HG03342 (cell line): Measurements from ENCODE around the gene KRTAP13-4.

Experiments used
- ATAC-seq: cut with Tn5 transposase; IDR thresholded peaks from one replicate; pipeline ENCODE4 v1.9.1; 2021; ENCODE audit warnings: mild to moderate bottlenecking, moderate library complexity; ENCODE audit not compliant: unreplicated experiment

KRTAP13-4 gene, protein sequence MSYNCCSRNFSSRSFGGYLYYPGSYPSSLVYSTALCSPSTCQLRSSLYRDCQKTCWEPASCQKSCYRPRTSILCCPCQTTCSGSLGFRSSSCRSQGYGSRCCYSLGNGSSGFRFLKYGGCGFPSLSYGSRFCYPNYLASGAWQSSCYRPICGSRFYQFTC

DNA sequence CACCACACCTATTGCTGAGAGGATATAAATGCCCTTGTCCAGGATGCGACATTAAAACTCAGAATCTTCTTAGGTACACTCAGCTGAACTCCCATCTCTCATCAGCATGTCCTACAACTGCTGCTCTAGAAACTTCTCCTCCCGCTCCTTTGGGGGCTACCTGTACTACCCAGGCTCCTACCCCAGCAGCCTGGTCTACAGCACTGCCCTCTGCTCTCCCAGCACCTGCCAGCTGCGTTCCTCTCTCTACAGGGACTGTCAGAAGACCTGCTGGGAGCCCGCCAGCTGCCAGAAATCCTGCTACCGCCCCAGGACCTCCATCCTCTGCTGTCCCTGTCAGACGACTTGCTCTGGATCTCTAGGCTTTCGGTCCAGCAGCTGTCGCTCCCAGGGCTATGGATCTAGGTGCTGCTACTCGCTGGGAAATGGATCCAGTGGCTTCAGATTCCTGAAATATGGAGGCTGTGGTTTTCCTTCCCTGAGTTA lies at the start of gene KRTAP13-4:
Gene KRTAP13-4, plus strand, starts transcription at position 51 of the 486 bp plus-strand sequence. Its CDS starts 56 bp downstream, at position 107.
- no peak for ATAC-seq

DNA sequence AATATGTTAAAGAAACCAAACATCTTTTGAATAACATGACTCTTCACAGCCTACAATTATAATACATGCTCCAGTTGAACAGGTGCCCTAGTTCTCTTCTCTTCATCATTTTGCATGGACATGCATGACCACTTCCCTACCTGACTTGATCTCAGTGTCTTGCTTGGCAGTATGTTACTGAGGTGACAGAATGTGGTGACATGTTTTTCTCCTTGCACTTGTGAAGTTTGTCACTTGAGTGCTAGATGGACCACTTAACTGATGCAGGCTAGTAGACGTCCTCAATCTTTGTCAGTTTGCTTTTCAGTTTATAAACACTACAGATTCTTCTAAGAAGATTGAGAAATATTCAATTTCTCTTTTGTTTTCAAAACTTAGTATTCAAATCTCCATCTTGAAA lies 47.8 kb upstream of the KRTAP13-4 start:
- no peak for ATAC-seq

DNA sequence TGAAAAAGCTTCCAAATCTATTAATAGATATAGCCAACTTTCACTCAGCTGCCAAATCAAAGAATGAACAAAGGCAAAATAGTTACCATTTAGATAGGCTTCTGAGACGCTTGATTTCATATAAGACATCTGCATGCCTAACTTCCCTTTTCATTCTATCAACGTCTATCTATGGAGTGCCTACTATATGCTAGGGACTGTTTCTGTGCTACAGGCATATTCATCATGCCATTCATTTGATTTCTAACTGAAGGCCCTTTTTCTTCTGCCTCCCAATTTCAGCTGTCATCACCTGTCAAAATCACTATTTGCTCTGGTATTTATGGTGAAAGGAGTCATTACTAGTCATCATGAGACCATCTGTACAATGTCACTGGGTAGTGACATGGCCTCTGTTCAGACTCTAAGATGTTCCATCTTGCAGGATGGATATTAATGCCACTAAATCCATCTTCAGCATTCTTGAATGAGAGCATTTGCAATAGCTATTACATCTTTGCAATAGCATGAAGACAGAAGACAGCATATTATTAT lies 38.5 kb upstream of the KRTAP13-4 start:
- ATAC-seq: no peak

DNA sequence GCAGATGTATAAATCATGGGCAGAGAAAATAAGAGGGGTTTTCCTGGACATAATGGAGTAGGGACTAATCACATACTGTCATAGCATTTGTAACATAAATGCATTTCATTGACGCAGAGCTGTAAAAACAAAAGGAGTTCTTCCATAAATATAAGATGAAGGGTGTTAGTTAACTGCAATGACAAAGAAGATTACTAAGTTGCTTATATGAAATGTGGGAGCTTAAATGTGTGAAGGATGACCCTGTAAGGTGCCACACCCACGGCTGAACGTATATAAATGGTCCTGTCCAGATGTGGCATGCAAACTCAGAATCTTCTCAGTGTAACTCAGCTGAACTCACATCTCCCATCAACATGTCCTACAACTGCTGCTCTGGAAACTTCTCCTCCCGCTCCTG lies 34.3 kb upstream of the KRTAP13-4 start, which contains the start of gene KRTAP13-1:
Gene KRTAP13-1, plus strand, starts transcription at position 301 of the 400 bp plus-strand sequence. Its CDS starts 56 bp downstream, at position 357.
- no peak for ATAC-seq

DNA sequence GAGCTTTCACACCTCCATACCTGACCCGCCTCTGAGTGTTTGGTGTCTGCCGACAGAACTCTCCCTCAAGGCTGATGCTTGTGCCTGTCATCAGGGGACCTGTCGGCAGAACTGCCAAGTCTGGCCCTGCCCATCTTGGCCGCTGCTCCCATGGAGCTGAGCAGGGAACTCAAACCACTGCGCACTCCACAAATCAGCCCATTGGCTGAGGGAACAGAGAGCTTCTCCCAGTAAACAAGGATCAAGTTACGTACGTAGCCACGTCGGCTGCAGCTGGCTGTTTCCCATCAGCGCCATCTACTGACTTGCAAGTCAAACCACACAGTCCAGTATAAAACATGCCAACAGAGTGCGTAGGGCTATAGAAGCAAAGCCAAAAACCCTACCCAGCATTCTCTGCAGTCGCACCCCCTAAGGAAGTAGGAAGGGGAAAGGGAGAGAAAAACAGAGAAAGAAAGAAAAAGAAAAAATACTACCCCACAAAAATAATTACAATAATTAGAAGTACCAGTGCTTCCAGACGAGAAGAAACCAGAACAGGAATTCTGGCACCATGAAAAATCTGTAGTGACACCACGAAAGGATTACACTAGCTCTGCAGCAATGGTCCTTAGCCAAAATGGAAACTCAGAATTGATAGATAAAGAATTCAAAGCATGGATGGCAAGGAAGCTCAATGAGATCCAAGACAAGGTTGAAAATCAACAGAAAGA lies 21.1 kb upstream of the KRTAP13-4 start:
- ATAC-seq: no peak

DNA sequence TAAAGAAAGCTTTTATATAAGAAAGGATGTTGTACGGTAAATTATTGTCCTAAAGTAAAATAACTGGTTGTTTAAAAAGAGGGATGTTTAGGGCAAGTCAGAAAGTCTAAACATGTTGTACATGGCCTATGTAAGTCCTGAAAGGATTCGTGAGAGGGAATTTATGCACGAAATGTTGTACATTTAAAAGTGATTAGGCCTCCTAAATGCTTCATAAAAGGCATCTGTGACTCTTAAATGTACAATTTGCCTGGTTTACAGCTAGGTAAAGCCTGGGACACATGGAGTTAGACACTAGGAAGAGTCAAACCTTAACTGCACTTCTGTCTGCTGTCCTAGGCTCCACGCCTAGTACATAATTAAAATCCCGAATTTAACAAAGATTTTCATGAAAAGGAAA lies 14.0 kb upstream of the KRTAP13-4 start:
- no peak for ATAC-seq

DNA sequence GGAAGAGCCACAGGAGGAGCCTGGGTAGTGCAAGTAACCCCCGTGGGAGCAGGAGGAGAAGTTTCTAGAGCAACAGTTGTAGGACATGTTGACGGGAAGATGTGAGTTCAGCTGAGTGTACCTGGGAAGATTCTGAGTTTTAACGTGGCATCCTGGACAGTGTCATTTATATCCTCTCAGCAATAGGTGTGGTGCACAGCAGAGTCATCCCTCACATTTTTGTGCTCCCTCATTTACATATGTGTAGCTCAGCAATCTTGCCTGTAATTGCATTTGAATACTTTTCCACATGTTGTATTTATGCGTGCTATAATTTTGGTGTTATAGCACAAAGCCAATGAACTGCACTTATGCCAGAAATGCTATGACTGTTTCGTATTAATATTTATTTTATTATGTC lies 4.2 kb upstream of the KRTAP13-4 start, which contains the start of gene KRTAP13-3:
Gene KRTAP13-3, minus strand, starts transcription at position 101 of the 400 bp plus-strand sequence. Its CDS starts 14 bp downstream, at position 87.
- ATAC-seq: no peak

DNA sequence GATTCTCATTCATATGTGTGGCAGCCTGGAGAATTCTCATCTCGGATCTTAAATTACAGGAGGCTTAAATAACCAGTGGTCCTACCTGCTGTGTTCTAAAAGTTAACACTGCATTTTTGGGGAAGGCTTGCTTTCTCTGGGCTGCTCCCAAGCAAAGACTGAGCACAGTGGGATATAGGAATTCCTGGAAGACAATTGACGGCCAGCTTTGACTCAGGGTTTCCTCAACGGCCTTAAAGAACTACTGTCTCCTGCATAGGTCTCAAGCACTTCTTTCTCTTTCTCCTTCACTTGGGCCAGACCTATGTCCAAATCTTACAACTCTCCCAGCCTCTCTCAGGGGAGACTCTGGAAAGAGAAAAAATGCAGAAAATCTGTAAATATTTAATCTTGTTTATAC lies 3.3 kb upstream of the KRTAP13-4 start:
- no peak for ATAC-seq

DNA sequence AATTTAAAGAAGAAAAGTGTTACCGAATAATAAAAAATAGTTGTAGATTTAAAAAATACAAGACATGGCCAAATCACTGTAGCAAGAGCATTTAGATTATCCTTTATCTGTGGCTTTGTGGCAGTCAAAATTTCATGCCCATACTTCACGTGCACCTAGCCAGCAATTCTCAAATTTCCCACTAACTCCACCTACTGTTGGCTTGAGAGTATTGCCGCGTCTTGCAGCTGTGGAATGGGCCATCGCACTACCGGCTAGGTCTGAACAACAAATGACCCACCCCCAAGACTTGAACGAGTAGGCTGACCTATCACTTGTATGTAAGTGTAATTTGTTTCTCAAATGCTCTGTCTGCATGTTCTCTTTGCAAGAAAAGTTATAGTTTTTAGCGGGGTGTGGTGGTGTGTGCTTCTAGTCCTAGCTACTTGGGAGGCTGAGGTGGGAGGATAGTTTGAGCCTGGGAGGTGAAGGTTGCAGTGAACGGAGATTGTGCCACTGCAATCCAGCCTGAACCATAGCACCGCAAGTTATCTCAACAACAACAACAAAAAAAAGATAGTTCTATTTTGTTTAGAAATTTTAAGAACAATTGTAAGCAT lies 4.1 kb downstream of the KRTAP13-4 start:
- no peak for ATAC-seq

DNA sequence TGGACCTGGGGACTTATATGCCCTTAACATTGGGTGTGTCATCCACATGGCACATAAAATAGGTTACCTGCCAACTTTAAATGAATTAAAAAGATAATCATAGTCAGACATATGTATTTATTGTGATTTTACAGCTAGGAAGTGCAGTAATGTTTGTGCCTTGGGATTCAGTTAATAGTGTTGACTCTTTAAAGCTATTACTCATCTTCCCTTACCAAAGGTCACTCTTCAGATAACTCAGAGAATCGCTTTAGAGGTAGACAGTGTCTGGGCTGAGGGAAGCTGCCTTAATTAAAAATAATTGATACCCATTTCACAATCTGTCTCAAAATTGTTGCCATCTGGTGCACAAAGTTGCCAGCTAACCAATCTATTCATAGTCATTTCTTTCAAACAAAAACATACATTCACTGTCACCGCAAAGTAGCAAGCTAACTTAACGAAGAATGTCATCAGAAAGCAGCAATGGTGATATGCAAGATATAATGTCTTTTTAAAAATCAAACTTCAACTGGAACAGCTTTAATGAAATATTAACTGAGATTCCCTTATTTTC lies 7.1 kb downstream of the KRTAP13-4 start:
- no peak for ATAC-seq

DNA sequence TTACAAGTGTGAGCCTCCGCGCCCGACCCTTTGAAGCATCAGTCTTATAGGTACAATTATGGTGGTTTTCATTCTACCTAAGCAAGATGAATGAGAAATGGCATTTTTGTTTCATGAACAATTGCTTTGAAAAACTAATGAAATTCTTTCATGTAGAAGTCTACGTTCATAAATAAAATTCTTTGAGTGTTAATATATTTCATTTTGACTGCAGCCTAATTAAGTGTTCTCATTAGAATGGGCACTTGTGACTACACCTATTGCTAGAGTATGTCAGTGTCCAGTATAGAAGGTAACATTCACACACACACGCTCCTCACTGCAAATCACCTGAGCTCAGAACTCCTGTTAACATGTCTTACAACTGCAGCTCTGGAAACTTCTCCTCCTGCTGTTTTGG lies 10.0 kb downstream of the KRTAP13-4 start, which contains the start of gene KRTAP15-1:
Gene KRTAP15-1, plus strand, starts transcription at position 301 of the 400 bp plus-strand sequence. Its CDS starts 53 bp downstream, at position 354.
- ATAC-seq: no peak

DNA sequence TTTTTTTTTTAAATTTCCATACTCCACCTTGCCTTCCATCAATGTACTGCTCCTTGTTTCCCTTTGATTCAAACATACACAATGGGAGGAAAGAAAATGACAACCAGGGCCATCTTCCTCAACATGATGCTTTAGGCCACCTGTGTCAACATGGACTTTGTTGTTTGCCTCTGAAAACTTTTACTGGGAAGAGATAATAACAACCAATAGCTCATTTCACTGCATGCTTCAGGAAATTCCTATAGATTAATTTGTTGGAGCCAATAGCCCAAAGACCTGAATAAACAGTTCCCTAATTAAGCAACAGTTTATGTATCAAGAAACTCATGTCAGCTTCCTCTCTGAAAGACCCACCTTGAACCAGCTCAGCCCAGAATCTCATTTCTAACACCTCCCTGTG lies 13.2 kb downstream of the KRTAP13-4 start:
- ATAC-seq: no peak

DNA sequence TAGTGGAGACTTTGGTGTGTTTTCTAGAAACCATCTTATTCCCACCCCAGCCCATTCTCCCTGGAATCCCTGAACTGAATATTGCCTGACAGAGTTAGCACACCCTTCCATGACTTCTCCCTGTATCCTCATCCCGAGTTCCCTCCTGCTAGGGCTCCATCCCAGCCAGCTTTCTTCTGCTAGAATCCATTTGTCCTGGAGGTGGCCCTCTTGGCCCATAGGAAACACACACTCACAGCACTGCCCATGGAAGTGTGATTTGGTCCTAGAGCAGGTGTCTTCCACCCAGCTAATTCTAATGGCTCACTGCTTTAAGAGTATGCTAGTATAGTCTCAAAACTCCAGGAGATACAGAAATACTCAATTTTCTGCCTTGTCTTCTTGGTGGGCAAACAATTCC lies 14.2 kb downstream of the KRTAP13-4 start:
- ATAC-seq: no peak

DNA sequence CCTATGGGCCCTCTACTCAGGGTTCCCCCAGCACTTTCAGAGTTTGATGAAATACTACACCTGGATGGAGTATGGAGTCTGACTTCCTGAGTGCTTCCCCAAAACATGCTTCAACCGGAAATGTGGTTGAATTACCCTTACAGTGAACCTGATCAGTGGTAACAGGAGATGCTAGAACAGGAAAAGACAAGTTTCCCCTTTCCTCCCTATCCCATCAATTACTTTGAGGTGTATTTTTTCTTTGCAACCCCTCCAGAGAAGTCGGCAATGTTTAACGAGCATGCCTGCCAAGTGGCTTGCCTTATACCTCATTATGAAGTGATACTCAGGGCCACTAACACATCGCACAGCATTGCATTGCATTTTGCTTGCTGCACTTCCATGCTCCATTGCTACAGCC lies 17.0 kb downstream of the KRTAP13-4 start:
- no peak for ATAC-seq

DNA sequence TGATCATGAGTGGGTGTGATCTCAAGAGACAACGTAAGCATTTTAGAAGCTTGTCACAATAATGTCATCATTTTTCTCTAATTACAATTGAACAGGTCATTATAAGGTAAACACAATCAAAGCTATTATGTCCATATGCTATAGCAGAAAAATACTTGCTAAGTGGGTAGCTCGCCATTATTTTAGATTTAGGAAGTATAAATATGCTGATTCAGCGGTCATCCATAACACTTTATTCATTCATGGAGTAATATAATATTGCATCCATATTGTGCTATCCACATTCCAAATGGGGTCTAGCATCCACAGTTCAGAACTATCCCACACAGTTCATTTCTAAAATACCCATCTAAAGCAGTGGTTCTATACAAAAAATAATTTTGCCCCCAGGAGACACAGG lies 18.5 kb downstream of the KRTAP13-4 start:
- ATAC-seq: no peak

DNA sequence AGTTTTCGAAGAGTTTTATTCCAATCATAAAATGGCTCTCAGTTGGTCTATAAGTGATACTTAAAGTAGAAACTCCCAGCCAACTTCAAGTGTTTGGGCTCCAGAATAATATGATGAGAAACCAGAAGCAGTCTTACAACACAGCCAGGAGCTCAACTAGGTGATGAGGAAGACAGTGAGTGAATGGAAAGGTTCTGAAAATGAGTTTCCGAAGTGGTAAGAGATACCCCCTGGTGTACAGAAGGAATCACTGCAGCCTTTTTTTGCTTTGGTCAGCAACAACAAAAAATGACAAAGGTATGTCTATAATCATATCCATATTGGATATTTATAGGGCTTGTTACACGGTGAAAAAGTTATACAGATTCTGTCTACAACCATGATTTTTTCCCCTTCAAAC lies 33.7 kb downstream of the KRTAP13-4 start:
- ATAC-seq: no peak

DNA sequence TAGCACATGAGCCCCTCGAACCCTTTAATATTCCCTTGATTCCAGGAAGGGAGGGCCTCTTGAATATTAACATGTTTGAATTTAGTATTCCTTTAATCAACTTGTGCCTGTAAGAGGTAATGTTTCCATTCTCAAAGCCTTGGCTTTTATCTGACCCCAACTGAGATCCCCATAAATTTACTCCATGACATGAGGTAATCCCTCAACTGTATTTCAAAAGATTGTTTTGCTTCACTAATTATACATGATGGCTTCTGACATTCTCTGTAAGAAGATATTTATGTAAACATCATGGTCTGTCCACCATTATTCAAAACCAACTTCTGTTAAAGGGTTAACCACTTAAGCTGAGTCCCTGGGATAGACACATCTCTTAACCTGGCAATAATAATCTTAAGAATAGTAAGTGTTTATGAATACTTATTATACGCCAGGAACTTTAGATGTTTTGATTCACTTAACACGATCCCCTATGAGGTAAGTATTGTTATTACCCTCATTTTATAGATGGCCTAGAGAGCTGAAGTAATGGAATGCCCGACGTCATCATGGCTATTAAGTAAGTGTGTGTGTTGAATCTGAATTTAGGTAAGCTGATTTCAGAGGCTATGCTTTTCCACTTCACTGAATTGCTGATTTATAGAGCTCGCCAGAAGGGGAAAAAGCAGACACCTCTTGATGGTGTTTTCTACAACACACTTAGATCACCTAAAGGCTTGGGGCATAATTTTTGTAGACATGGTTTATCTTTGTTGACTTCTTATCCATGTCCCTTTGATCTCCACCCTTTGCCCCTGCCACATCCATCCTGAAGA lies 39.1 kb downstream of the KRTAP13-4 start:
- ATAC-seq: no peak

DNA sequence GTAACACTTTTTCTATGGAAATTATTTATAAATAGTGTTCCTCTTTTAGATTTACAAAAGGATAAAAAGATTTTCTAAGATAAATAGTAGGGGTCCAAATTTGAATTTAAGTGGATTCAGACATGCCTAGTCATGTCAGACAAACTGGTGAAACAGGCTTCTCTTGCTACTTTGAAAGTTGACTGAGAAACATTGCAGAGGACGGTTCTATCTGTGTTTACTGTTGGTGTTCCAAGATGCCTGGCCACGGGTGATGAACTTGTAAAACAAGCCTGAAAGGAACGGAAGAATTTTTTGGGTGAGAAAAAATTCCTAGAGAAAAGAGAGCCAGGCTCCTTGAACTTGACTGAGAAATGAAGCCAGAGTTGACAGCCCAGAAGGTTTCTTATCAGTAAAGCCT lies 48.0 kb downstream of the KRTAP13-4 start:
- no peak for ATAC-seq

DNA sequence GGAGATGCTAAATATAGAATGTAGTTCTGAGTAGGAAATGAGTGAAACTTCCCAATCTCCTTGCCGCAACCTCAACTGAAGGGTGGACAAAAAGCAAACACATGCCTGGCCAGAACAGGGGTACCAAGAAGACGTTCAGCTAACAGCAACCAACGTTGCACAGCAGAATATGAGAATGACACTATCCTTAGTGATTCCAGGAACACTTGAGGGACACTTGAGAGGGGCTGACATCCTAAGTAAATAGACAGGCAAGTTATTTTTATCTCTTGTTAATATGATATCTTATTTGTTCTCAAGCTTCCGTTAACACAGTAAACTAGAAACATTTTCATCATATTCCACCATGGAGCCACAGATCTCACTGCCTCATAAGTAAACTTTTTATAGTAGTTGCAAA lies 49.2 kb downstream of the KRTAP13-4 start:
- ATAC-seq: no peak

DNA sequence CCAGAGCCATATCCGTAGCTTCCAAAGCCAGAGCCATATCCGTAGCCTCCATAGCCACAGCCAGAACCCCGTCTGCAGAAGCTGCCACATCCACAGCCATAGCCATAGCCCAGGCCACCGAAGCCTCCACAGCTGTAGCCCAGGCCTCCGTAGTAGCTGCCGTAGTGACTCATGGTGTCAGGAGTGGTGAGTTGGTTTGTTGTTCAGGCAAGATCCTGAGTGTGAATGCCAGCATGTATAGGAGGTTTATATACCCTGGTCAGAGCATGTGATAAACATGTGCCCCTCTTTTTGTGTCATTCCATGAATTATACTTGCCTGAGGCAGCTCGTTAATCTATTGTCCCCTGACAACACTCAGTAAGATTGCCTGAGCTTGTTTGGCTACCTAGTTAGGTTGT lies 50.1 kb downstream of the KRTAP13-4 start, which contains the start of gene KRTAP19-1:
Gene KRTAP19-1, minus strand, starts transcription at position 223 of the 400 bp plus-strand sequence. Its CDS starts 50 bp downstream, at position 173.
- no peak for ATAC-seq
